Tibial nerve (tissue), 4 donors: ENCODE data around the gene ZNF655.

ENCODE experiments used
- CTCF ChIP-seq, 5 experiments: fragments of 200-600 bp in 3 of 5; fragments of 450-650 bp in 2 of 5; sonication (generic) in 3 of 5; IDR thresholded peaks; one replicate each; pipeline ENCODE4 v1.5.1; 2016 to 2019; ENCODE audit warnings: antibody characterized with exemption in 5 of 5, mild to moderate bottlenecking in 3 of 5, moderate library complexity in 2 of 5
- EP300 ChIP-seq, 2 donors: sonication (generic); formaldehyde crosslinking; IDR thresholded peaks; one replicate each; pipeline ENCODE4 v1.6.1; 2017; ENCODE audit warnings: antibody characterized with exemption in 2 of 2, mild to moderate bottlenecking in 1 of 2
- POLR2A ChIP-seq, 2 donors: fragments of 450-650 bp; IDR thresholded peaks; one replicate each; pipeline ENCODE4 v1.6.1; 2017; ENCODE audit warnings: antibody characterized with exemption in 2 of 2, mild to moderate bottlenecking in 2 of 2, moderate library complexity in 2 of 2

GRCh38 chr7:99606531-99606930, 48.1 kb downstream of the ZNF655 start:
- TF ChIP-seq CTCF (IDR thresholded peaks at IDR 0.05) (no peak), POLR2A (IDR thresholded peaks at IDR 0.05) (no peak), EP300 (IDR thresholded peaks at IDR 0.05) (no peak)
